Stimulated activated CD8-positive, alpha-beta memory T cell treated with anti-CD3 and anti-CD28 coated beads, Interleukin-7, amount 100 ng/mL, for 24 hours (primary cell): Measurements from ENCODE around the gene FHIT.

Source experiments
- DNase-seq: peaks from one replicate; pipeline ENCODE4 v3.0.0-alpha.2; 2020; ENCODE audit warnings: low read depth

FHIT gene

GRCh38 chr3:59764171-59764570 lies 1487.1 kb downstream of the FHIT start:
- DNase-seq: no peak

- no peak for DNase-seq
Observed at GRCh38 chr3:59762941-59763340, 1488.3 kb downstream of the FHIT start.

- DNase-seq: no peak
Observed at GRCh38 chr3:59759298-59760031, 1491.8 kb downstream of the FHIT start.

GRCh38 chr3:59758672-59759071 lies 1492.6 kb downstream of the FHIT start:
- DNase-seq: no peak

GRCh38 chr3:59756934-59757333 lies 1494.3 kb downstream of the FHIT start:
- no peak for DNase-seq

GRCh38 chr3:59754456-59755129 lies 1496.7 kb downstream of the FHIT start:
- no peak for DNase-seq

- DNase-seq: no peak
Observed at GRCh38 chr3:59753808-59754450, 1497.3 kb downstream of the FHIT start.

GRCh38 chr3:59752925-59753324 lies 1498.3 kb downstream of the FHIT start:
- no peak for DNase-seq

- DNase-seq: no peak
Observed at GRCh38 chr3:59751606-59752005, 1499.6 kb downstream of the FHIT start.

- no peak for DNase-seq
Observed at GRCh38 chr3:59750391-59750790, 1500.9 kb downstream of the FHIT start.

- DNase-seq: no peak
Observed at GRCh38 chr3:59749291-59749690, 1502.0 kb downstream of the FHIT start.

GRCh38 chr3:59746585-59746984 lies 1504.7 kb downstream of the FHIT start:
- DNase-seq: no peak

GRCh38 chr3:59737241-59737640 lies 1514.0 kb downstream of the FHIT start:
- no peak for DNase-seq

- no peak for DNase-seq
Observed at GRCh38 chr3:59734061-59734460, 1517.2 kb downstream of the FHIT start.

- DNase-seq: no peak
Observed at GRCh38 chr3:59733041-59733809, 1518.0 kb downstream of the FHIT start.

GRCh38 chr3:59731943-59732342 lies 1519.3 kb downstream of the FHIT start:
- DNase-seq: no peak

GRCh38 chr3:59730591-59730990 lies 1520.7 kb downstream of the FHIT start:
- no peak for DNase-seq

- DNase-seq: no peak
Observed at GRCh38 chr3:59728587-59728908, 1522.7 kb downstream of the FHIT start.

GRCh38 chr3:59727902-59728586 lies 1523.2 kb downstream of the FHIT start:
- DNase-seq: no peak

- DNase-seq: no peak
Observed at GRCh38 chr3:59726279-59726678, 1525.0 kb downstream of the FHIT start.

GRCh38 chr3:59717679-59718205 lies 1533.5 kb downstream of the FHIT start:
- no peak for DNase-seq

- no peak for DNase-seq
Observed at GRCh38 chr3:59714066-59714465, 1537.2 kb downstream of the FHIT start.
